Right lobe of liver (tissue), 4 donors: ENCODE results near the gene SNX9.

ENCODE experiments used
- POLR2A ChIP-seq: fragments of 450-650 bp; IDR thresholded peaks from one replicate; pipeline ENCODE4 v1.6.1; 2017; ENCODE audit warnings: antibody characterized with exemption, mild to moderate bottlenecking
- TF ChIP-seq, protein P1 (sequence below), 4 donors: fragments of 200-600 bp in 3 of 4; fragments of 450-650 bp in 1 of 4; IDR thresholded peaks; one replicate each; pipeline versions ENCODE4 v1.5.1 to v1.8.0; 2016 to 2022; ENCODE audit warnings: antibody characterized with exemption in 4 of 4, mild to moderate bottlenecking in 2 of 4
- donor health status: DM: no; HTN: no; CAD: no.
- donor health status: DM: no; HTN: no; CAD: no.
- donor health status: DM: no; HTN: yes; CAD: no.

DNA sequence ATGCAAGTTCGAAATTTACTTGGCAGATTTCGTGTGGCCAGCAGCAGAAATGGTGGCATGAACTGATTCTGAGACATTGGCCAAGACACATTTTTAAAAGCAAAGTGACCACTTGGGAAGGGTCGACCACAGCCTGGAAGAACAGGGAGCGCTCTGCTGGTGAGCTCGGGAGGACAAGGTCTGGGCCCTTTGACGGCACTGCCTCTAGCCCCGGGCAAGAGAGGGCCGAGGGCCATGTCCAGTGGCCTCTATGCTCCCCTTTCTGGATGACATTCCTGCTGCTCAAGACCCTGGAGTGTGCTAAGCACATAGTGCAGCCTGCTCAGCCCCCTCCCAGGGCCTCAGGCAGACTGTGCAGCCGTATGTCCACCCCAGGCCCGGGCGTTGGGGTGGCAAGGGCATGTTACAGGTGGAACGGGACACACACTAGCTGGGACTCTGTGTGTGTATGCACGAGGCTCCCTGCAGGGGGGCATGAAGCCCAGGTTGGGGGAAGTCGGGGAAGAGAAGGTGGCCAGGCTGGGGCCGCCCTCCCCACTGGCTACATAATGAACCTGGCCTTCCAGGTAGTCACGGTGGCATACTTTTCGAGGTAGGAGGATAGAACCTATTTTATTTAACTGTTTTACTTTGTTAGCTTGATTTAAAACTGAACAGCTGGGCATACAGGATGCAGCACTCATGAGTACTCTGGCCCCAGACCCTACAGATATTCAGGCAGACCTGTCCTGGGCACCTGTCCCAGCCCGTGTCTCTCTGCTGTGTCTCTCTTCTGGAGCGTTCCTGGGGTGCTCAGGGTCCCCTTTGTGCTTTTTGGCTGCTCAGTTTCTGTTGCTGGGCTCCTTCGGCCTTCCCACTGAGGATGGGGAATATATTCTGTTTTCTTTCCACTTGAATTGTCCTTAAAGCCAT is 165.0 kb downstream of the SNX9 start:
- TF ChIP-seq, protein P1, sequence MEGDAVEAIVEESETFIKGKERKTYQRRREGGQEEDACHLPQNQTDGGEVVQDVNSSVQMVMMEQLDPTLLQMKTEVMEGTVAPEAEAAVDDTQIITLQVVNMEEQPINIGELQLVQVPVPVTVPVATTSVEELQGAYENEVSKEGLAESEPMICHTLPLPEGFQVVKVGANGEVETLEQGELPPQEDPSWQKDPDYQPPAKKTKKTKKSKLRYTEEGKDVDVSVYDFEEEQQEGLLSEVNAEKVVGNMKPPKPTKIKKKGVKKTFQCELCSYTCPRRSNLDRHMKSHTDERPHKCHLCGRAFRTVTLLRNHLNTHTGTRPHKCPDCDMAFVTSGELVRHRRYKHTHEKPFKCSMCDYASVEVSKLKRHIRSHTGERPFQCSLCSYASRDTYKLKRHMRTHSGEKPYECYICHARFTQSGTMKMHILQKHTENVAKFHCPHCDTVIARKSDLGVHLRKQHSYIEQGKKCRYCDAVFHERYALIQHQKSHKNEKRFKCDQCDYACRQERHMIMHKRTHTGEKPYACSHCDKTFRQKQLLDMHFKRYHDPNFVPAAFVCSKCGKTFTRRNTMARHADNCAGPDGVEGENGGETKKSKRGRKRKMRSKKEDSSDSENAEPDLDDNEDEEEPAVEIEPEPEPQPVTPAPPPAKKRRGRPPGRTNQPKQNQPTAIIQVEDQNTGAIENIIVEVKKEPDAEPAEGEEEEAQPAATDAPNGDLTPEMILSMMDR (IDR thresholded peaks at IDR 0.05) = no peak
- TF ChIP-seq POLR2A = no peak
